ENCODE results near the gene NEDD9. TPM values are rescaled to one million over a fixed set of nuclear protein-coding genes. Genes with fewer than 3 reads are reported as not detected.

NEDD9 gene
- total and polyA plus RNA-seq, 2 of the 13 experiments (the other 11 are each of a cell fraction or from before 2014, with no cell fraction given) = 27.1 to 389 TPM

DNA sequence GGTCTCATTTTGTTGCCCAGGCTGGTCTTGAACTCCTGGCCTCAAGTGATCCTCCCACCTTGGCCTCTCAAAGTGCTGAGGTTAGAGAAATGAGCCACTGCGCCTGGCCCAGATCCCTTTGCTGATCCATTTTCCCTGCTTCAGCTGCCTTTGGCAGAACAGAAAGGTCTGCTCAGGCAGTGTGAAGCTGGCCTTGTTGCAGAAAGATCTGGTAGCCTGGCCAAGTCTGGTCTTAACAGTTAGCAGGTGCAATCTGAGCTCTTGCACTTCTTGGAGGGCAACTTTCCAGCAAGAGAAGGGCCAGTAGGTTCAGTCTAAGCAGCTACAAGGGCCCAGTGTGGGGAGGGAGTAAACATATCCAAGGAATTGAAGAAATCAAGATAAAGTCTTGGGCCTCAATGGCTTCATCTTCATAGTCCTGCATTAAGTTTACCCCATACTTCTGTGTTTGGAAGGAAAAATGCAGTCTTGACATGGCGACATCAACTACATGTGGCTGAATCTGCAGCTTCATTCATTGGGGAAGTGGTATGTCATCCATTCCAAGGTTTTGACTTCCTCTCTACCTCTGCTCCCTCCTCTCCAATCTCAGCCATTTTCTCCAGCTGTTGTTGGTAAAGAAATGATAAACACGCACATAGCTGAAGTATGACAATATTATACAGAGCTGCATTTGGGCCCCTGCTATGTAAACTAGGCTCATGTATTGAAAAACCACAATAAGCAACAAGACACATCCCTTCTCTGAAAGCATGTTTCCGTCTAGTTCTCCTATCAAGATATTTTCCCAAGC, 39.0 kb upstream of the NEDD9 start:
- Histone ChIP-seq H3K4me3 (replicated peaks in 1 of 3; ENCODE audit: insufficient read depth in 1 of 3, low read depth in 2 of 3, low read length in 3 of 3) (no peak overlapping the region), H3K9ac (ENCODE audit: insufficient read depth, low read depth, low read length) (no peak overlapping the region), H3K36me3 (replicated peaks in 1 of 2; ENCODE audit: control insufficient read depth in 1 of 2, insufficient read depth in 2 of 2, low read length in 2 of 2) (no peaks in the 10 kb centered on the region), H3K4me1 (ENCODE audit: insufficient read depth, low read length) (peaks cover 64% of the 10 kb centered on the region), H3K27ac (ENCODE audit: extremely low read length, insufficient read depth, low read length) (no peak overlapping the region), H3K9me3 (ENCODE audit: low read length) (no peaks in the 10 kb centered on the region), H4K20me1 (ENCODE audit: insufficient read depth, low read length) (no peaks in the 10 kb centered on the region), H3K27me3 (ENCODE audit: control insufficient read depth in 1 of 2, insufficient read depth in 2 of 2, low read length in 2 of 2) (no peaks in the 10 kb centered on the region), H2AFZ (ENCODE audit: low read length) (no peak overlapping the region), H3K79me2 (ENCODE audit: insufficient read depth, low read length) (no peaks in the 10 kb centered on the region), H3K4me2 (ENCODE audit: low read depth, low read length) (no peak overlapping the region)
- in situ Hi-C loops (cut with HindIII; ENCODE audit: extremely low pct_ligation_motif_present, low pct_unique_long_range_greater_than_20kb) = no loop called here
- no peak for ATAC-seq
- no peak for DNase-seq (ENCODE audit: low spot score)
- WGBS (ENCODE audit: low lambda C conversion rate) = 93% methylated on average over 4 of the region's 4 CpGs
- CTCF ChIA-PET (ENCODE audit: low intra/inter-chr PET ratio, low total read pairs) = no interaction called here
- no peak for FAIRE-seq
- POLR2A ChIA-PET = interaction anchor here (0.5 to 2.0 kb wide), 2 partner anchors 28 to 129 kb away, joined by 3 to 8 read pairs; no protein-coding TSS in a partner anchor
- TF ChIP-seq ZNF850 (CRISPR knock-in tag; conservative IDR thresholded peaks at IDR 0.05) = no peak
- no peak for TF ChIP-seq ADNP (CRISPR knock-in tag; IDR thresholded peaks at IDR 0.05)
- TF ChIP-seq NKX3-1 (CRISPR knock-in tag; IDR thresholded peaks at IDR 0.05) = no peak
- TF ChIP-seq ZNF468 (CRISPR knock-in tag; IDR thresholded peaks at IDR 0.05) = no peak
- TF ChIP-seq MED13 (CRISPR knock-in tag; IDR thresholded peaks at IDR 0.05) = no peak
- no peak for TF ChIP-seq CHCHD3 (CRISPR knock-in tag; IDR thresholded peaks at IDR 0.05)
- TF ChIP-seq ZNF713 (CRISPR knock-in tag; IDR thresholded peaks at IDR 0.05) = no peak
- TF ChIP-seq JARID2 (CRISPR knock-in tag; IDR thresholded peaks at IDR 0.05; ENCODE audit: insufficient replicate concordance) = no peak
- no peak for TF ChIP-seq GATA4 (IDR thresholded peaks at IDR 0.05; ENCODE audit: borderline replicate concordance, low read depth)
- TF ChIP-seq, protein P1, sequence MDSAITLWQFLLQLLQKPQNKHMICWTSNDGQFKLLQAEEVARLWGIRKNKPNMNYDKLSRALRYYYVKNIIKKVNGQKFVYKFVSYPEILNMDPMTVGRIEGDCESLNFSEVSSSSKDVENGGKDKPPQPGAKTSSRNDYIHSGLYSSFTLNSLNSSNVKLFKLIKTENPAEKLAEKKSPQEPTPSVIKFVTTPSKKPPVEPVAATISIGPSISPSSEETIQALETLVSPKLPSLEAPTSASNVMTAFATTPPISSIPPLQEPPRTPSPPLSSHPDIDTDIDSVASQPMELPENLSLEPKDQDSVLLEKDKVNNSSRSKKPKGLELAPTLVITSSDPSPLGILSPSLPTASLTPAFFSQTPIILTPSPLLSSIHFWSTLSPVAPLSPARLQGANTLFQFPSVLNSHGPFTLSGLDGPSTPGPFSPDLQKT (CRISPR knock-in tag; IDR thresholded peaks at IDR 0.05; ENCODE audit: borderline replicate concordance) = no peak
- no peak for TF ChIP-seq JDP2 (CRISPR knock-in tag; IDR thresholded peaks at IDR 0.05; ENCODE audit: borderline replicate concordance)
- no peak for TF ChIP-seq ZSCAN21 (CRISPR knock-in tag; IDR thresholded peaks at IDR 0.05; ENCODE audit: borderline replicate concordance)
- TF ChIP-seq, protein P2, sequence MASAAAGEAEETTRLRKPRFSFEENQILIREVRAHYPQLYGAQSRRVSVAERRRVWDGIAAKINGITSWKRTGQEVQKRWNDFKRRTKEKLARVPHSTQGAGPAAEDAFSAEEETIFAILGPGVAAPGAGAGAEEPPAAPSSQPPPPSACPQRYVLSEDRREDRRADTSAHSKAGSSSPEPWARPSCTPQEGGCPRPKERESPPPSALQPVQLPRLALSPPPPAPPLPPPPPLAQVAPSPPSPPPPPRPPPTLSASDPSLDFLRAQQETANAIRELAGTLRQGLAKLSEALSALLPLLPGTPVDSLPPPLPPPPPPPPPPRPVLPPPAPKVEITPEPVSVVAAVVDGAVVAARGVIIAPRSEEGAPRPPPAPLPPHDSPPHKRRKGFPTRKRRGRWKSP (CRISPR knock-in tag; IDR thresholded peaks at IDR 0.05) = no peak
- no TSS peak for BruUV-seq (replicated peaks)
- intact Hi-C loops (cut with micrococcal nuclease; ENCODE audit: unreplicated experiment) = no loop called here

All from HepG2 (cell line).